Activated CD4-positive, alpha-beta T cell treated with anti-CD3 and anti-CD28 coated beads for 36 hours (primary cell): Measurements from ENCODE around the gene PARP15. TPM values are rescaled to one million over a fixed set of nuclear protein-coding genes. Genes with fewer than 3 reads are reported as not detected.
"Not testable (repeated sequence)": the region's sequence is repeated elsewhere in the genome, so short reads cannot be mapped to it uniquely, and the experiment has no call there.

Experiments used
- ATAC-seq: fragments of 200-7000 bp; cut with Tn5 transposase; one replicate; pipeline ENCODE4 v1.10.0; 2021; ENCODE audit warnings: mild to moderate bottlenecking, moderate library complexity
- CTCF ChIA-PET: fragments of 350-600 bp; sonication (Branson Sonifier 250); formaldehyde crosslinking; loops from one replicate; lab custom pipeline; 2021; ENCODE audit warnings: antibody characterized with exemption; lab: Charles Lee
- POLR2A ChIA-PET: fragments of 350-600 bp; sonication (Branson Sonifier 250); formaldehyde crosslinking; loops from one replicate; lab custom pipeline; 2021; ENCODE audit warnings: antibody characterized with exemption, inconsistent platforms; lab: Charles Lee
- DNase-seq: peaks from one replicate; pipeline ENCODE4 v3.0.0-alpha.2; 2020
- H3K27ac Mint-ChIP-seq: one replicate; pipeline ENCODE4 v1.8.0; 2021; ENCODE audit warnings: mixed read lengths
- H3K27me3 Mint-ChIP-seq: one replicate; pipeline ENCODE4 v1.8.0; 2021; ENCODE audit warnings: mixed read lengths
- H3K36me3 Mint-ChIP-seq: one replicate; pipeline ENCODE4 v1.8.0; 2021; ENCODE audit warnings: low read depth, mixed read lengths
- H3K4me1 Mint-ChIP-seq: one replicate; pipeline ENCODE4 v1.8.0; 2021; ENCODE audit warnings: mixed read lengths
- H3K4me3 Mint-ChIP-seq: one replicate; pipeline ENCODE4 v1.8.0; 2021; ENCODE audit warnings: mild to moderate bottlenecking, moderate library complexity, mixed read lengths
- H3K9me3 Mint-ChIP-seq: one replicate; pipeline ENCODE4 v1.8.0; 2021; ENCODE audit warnings: low read depth, mixed read lengths
- intact Hi-C, 2 experiments: fragments of 100-400 bp; cut with DNase I in 1 of 2; cut with micrococcal nuclease in 1 of 2; formaldehyde crosslinking; loops; one replicate each; pipeline versions ENCODE4 v1.14.2 to v1.15.1; 2022 to 2024; cut with DNase I, micrococcal nuclease
- total RNA-seq, 2 experiments: library from RNA; stranded (reverse); gene quantifications; one replicate each; pipeline ENCODE4 v1.2.3, GENCODE V29; 2021

The PARP15 gene
- total RNA-seq, 2 experiments from 2014 or later, result 7.8 to 8.7 TPM

DNA sequence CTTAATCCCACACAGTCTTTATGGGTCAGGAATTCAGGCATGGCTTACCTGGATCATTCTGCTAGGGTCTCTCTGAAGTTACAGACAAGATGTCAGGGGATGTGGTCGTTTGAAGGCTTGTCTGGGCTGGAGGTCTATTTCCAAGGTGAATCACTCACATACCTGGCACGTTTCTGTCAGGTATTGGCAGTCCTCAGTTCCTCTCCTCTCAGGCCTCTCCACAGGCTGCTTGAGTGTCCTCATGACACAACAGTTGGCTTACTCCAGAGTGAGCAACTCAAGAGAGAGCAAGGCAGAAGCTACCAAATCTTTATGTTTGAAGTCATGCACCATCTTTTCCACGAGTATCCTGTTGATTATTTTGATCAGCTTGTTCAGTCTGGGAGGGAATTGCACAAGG is 59.2 kb downstream of the PARP15 start:
- Mint-ChIP-seq H3K4me1 (no peaks in the 10 kb centered on the region), H3K27me3 (no peaks in the 10 kb centered on the region), H3K36me3 (peaks cover 6% of the 10 kb centered on the region), H3K4me3 (no peak overlapping the region), H3K9me3 (no peaks in the 10 kb centered on the region), H3K27ac (no peak overlapping the region)
- intact Hi-C loops, result no loop called here
- no peak for ATAC-seq
- DNase-seq, result no peak
- CTCF ChIA-PET, result interaction anchor here (0.6 kb wide), 1 partner anchor 430 kb away, joined by 3 read pairs; the partner anchor contains the start of gene PDIA5
- POLR2A ChIA-PET, result no interaction called here

DNA sequence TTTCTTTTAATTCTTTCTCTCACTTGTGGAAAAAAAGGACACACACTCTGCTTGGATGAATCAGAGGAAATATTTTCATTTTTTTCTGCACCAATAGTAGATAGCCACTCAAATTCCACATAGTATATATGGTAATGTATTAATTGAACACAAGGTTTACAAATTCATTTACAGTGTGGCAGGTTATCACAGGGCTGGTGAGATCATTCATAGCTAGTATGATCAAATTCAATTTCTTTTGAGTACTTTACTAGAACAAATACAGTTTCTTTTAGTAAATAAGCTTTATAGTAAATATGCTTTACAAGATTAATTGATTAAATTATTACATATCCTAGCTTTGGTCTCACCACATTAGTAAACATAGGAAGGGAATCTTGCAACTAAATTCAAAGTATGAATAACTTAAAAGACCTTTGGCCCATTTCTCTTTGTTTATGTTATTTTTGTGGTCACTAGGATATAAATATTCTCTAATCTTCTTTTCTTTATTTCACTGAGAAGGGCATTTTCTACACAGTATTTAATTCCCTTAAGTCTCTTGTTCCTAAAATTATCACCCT is 63.1 kb downstream of the PARP15 start:
- H3K36me3 Mint-ChIP-seq, result peaks cover 4% of the 10 kb centered on the region
- intact Hi-C loops, result no loop called here
- no peak for DNase-seq
- peaks cover 6% of the 10 kb centered on the region for H3K4me1 Mint-ChIP-seq
- POLR2A ChIA-PET, result interaction anchor here (0.5 kb wide), 1 partner anchor 1386 kb away, joined by 6 read pairs; no protein-coding TSS in a partner anchor
- CTCF ChIA-PET, result interaction anchor here (0.7 to 2.0 kb wide), 4 partner anchors 12 to 216 kb away, joined by 3 to 6 read pairs (median 4); no protein-coding TSS in a partner anchor
- no peak for ATAC-seq
- no peaks in the 10 kb centered on the region for H3K9me3 Mint-ChIP-seq
- no peaks in the 10 kb centered on the region for H3K27me3 Mint-ChIP-seq
- no peak overlapping the region for H3K27ac Mint-ChIP-seq
- no peak overlapping the region for H3K4me3 Mint-ChIP-seq

DNA sequence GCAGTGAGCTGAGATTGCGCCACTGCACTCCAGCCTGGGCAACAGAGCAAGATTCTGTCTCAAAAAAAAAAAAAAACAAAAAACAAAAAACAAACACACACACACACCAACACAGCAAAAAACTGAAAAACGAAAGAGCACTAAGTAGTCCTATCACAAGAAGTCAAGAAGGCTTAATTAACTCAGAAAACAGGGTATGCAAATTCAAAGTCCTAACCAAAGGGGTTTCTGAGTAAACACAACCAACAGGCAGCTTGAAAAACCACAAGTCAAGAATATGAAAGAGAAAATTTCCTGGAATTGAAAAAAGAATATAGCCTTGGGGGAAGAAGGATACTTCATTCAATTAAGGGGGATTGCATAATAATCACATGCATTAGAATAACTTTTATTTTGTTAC is 65.5 kb downstream of the PARP15 start:
- Mint-ChIP-seq H3K9me3 (no peaks in the 10 kb centered on the region), H3K27ac (no peak overlapping the region), H3K4me3 (no peak overlapping the region), H3K27me3 (peaks cover 3% of the 10 kb centered on the region), H3K4me1 (peaks cover 6% of the 10 kb centered on the region), H3K36me3 (no peaks in the 10 kb centered on the region)
- intact Hi-C loops, result no loop called here
- ATAC-seq, result peak; percentile 64
- POLR2A ChIA-PET, result no interaction called here
- CTCF ChIA-PET, result interaction anchor here (0.7 kb wide), 1 partner anchor 21 kb away, joined by 3 read pairs; no protein-coding TSS in a partner anchor
- no peak for DNase-seq

DNA sequence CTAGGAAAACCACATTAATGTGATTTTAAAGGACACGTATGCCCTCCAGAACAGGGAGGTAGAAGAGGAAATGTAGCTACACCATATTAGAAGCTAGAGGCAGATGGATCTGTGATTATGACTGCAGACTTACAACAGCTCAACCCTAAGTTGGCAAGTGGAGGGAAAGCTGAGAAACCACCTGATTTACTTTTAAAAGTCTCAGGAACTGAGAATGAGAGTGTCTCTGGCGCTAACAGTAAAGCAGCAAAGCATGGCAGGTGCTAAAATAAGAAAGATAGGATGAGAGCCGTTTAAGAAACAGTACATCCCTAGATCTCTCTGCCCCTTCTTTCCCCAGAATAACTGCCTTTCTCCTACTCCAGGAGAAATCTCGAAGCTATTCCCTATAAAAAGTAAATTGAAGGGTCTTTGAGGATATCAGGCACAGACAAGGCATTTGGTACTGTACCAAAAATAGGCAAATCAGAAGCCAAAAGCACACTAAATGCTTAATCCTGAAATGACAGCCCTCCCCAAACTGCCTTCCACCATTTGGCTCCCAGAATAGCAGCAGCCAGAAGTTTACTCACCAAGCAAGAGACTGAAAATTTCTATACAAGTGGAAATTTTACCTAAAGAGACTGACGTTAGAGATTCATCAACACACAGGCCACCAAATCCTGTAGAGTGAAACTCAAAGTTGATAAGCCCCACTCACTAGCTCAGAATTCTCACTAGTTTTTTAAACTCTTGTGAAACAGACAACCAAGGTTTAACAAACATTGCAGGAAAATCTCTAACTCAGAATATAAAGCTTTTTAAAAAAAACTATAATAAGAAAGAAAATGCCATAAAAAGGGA is 68.9 kb downstream of the PARP15 start:
- DNase-seq (no peak), ATAC-seq (no peak)
- Mint-ChIP-seq H3K27ac (no peak overlapping the region), H3K36me3 (no peaks in the 10 kb centered on the region), H3K4me3 (no peak overlapping the region), H3K27me3 (peaks cover 5% of the 10 kb centered on the region), H3K9me3 (no peaks in the 10 kb centered on the region), H3K4me1 (peaks cover 6% of the 10 kb centered on the region)
- intact Hi-C loops, result no loop called here
- POLR2A ChIA-PET, result no interaction called here
- CTCF ChIA-PET, result interaction anchor here (0.7 to 1.2 kb wide), 2 partner anchors 15 to 837 kb away, joined by 3 to 5 read pairs; no protein-coding TSS in a partner anchor

DNA sequence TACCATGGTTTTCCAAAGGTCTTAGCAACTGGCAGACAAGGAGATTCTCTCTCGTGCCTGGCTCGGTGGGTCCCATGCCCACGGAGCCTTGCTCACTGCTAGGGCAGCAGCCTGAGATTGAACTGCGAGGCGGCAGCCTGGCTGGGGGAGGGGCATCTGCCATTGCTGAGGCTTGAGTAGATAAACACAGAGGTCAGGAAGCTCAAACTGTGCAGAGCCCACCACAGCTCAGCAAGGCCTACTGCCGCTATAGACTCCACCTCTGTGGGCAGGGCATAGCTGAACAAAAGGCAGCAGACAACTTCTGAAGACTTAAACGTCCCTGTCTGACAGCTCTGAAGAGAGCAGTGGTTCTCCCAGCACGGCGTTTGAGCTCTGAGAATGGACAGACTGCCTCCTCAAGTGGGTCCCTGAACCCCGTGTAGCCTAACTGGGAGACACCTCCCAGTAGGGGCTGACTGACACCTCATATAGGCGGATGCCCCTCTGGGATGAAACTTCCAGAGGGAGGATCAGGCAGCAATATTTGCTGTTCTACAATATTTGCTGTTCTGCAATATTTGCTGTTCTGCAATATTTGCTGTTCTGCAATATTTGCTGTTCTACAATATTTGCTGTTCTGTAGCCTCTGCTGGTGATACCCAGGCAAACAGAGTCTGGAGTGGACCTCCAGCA is 73.9 kb downstream of the PARP15 start:
- DNase-seq, intact Hi-C loops, H3K36me3 Mint-ChIP-seq, H3K27me3 Mint-ChIP-seq, ATAC-seq, H3K4me1 Mint-ChIP-seq, H3K9me3 Mint-ChIP-seq, H3K4me3 Mint-ChIP-seq, POLR2A ChIA-PET, H3K27ac Mint-ChIP-seq: not testable (repeated sequence)
- CTCF ChIA-PET, result interaction anchor here (1.2 to 1.3 kb wide), 2 partner anchors 27 to 31 kb away, joined by 4 to 5 read pairs; no protein-coding TSS in a partner anchor

DNA sequence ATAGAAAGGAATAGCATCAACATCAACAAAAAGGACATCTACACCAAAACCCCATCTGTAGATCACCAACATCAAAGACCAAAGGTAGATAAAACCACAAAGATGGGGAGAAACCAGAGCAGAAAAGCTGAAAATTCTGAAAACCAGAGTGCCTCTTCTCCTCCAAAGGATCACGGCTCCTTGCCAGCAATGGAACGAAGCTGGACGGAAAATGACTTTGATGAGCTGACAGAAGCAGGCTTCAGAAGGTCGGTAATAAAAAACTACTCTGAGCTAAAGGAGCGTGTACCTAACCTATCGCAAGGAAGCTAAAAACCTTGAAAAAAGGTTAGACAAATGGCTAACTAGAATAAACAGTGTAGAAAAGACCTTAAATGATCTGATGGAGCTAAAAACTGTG is 74.5 kb downstream of the PARP15 start:
- POLR2A ChIA-PET, H3K9me3 Mint-ChIP-seq: not testable (repeated sequence)

GRCh38 chr3:122658336-122658735 is 80.9 kb downstream of the PARP15 start:
- H3K27ac Mint-ChIP-seq, H3K4me1 Mint-ChIP-seq, H3K4me3 Mint-ChIP-seq, intact Hi-C loops, H3K9me3 Mint-ChIP-seq, H3K36me3 Mint-ChIP-seq, H3K27me3 Mint-ChIP-seq, ATAC-seq, DNase-seq, POLR2A ChIA-PET: not testable (repeated sequence)
- CTCF ChIA-PET, result interaction anchor here (0.6 to 1.0 kb wide), 2 partner anchors 99 to 240 kb away, joined by 3 to 4 read pairs; no protein-coding TSS in a partner anchor

More for the DNA sequence above, 74.5 kb downstream of the PARP15 start:
- H3K27ac Mint-ChIP-seq, DNase-seq, ATAC-seq, H3K36me3 Mint-ChIP-seq, H3K27me3 Mint-ChIP-seq, intact Hi-C loops, H3K4me3 Mint-ChIP-seq, H3K4me1 Mint-ChIP-seq: not testable (repeated sequence)
- CTCF ChIA-PET, result interaction anchor here (1.3 kb wide), 1 partner anchor 27 kb away, joined by 4 read pairs; no protein-coding TSS in a partner anchor

DNA sequence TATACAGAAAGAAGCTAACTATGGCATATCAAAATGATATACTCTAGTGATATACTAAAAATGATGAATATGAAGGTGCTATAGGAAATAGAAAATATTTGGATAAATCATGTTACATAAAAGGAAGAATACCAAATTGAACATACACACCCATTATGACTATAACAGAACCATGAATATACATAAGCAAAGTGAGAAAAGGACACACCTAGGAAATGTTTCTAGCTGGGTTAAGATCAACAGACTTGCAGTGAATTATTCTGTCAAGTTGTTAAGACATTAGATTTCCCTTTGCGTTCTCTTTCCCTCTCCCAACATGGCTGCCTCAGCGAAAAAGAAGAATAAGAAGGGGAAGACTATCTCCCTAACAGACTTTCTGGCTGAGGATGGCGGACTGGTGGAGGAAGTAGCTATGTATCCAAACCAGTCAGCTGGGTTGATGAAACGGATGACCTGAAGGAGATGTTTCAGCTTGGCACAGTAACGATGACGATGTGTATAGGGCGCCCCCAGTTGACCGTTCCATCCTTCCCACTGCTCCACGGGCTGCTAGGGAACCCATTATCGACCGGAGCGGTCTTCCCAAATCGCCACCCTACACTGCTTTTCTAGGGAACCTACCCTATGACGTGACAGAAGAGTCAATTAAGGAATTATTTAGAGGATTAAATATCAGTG is 83.0 kb downstream of the PARP15 start:
- CTCF ChIA-PET, result no interaction called here
- Mint-ChIP-seq H3K4me1 (peaks cover 5% of the 10 kb centered on the region), H3K27ac (no peak overlapping the region), H3K36me3 (no peaks in the 10 kb centered on the region), H3K27me3 (peaks cover 3% of the 10 kb centered on the region), H3K9me3 (peaks cover 5% of the 10 kb centered on the region), H3K4me3 (no peak overlapping the region)
- POLR2A ChIA-PET, result no interaction called here
- ATAC-seq (no peak), DNase-seq (no peak)
- intact Hi-C loops, result no loop called here

DNA sequence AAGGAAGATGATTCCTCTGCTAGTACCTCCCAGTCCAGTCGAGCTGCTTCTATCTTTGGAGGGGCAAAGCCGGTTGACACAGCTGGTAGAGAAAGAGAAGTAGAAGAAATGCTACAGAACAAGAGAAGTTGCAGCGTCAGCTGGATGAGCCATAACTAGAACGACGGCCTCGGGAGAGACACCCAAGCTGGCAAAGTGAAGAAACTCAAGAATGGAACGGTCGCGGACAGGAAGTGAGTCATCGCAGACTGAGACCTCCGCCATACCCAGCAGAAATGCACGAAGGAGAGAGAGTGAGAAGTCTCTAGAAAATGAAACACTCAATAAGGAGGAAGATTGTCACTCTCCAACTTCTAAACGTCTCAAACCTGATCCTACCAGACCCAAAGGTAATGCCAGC is 84.2 kb downstream of the PARP15 start:
- POLR2A ChIA-PET, result no interaction called here
- Mint-ChIP-seq H3K36me3 (no peaks in the 10 kb centered on the region), H3K27ac (no peak overlapping the region), H3K27me3 (peaks cover 3% of the 10 kb centered on the region), H3K4me3 (no peak overlapping the region), H3K4me1 (peaks cover 5% of the 10 kb centered on the region), H3K9me3 (peaks cover 5% of the 10 kb centered on the region)
- CTCF ChIA-PET, result interaction anchor here (0.9 to 1.4 kb wide), 2 partner anchors 15 to 18 kb away, joined by 3 to 5 read pairs; no protein-coding TSS in a partner anchor
- DNase-seq, result peak; percentile 44
- intact Hi-C loops, result no loop called here
- ATAC-seq, result peak; percentile 51

DNA sequence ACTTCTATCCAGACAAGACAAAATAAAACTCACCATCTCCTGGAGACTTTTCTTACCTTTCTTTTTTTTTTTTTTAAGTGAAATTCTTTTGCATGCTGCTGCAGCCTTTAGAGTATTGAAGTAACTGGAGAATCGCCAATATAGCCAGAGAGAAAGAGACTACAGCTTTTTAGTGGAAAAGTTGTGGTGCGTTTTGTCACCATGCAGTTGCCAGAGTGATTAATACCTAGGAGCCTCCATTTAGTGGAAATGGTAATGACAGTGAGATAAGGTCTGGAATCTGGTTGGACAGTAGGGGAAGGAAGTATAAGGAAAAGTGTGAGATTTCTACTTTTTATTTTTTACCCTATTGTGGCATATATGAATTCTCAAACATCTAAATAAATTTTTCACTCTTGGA is 85.1 kb downstream of the PARP15 start:
- H3K4me3 Mint-ChIP-seq, result no peak overlapping the region
- H3K36me3 Mint-ChIP-seq, result no peaks in the 10 kb centered on the region
- DNase-seq, result no peak
- ChIA-PET POLR2A (no interaction called here), CTCF (interaction anchor here (0.9 to 1.4 kb wide), 2 partner anchors 16 to 17 kb away, joined by 3 to 5 read pairs; no protein-coding TSS in a partner anchor)
- peaks cover 3% of the 10 kb centered on the region for H3K27me3 Mint-ChIP-seq
- peaks cover 5% of the 10 kb centered on the region for H3K9me3 Mint-ChIP-seq
- H3K27ac Mint-ChIP-seq, result no peak overlapping the region
- ATAC-seq, result no peak
- peaks cover 5% of the 10 kb centered on the region for H3K4me1 Mint-ChIP-seq
- intact Hi-C loops, result no loop called here
